GM12878 (cell line): Measurements from ENCODE around the gene HS3ST3A1. TPM values are rescaled to one million over a fixed set of nuclear protein-coding genes. Genes with fewer than 3 reads are reported as not detected.

Experiments
- ATAC-seq: fragments of 200-7000 bp; cut with Tn5 transposase; 3 replicates; pipeline ENCODE4 v1.9.1; 2020; ENCODE audit warnings: mild to moderate bottlenecking, moderate library complexity
- BruUV-seq: library from RNA; stranded (reverse); fragments of 400-500 nt; replicated peaks from 2 replicates; lab custom pipeline; 2021; lab: Mats Ljungman, UMichigan
- CTCF ChIA-PET: fragments of 300-600 bp; sonication (Branson Sonifier 250); formaldehyde crosslinking; extraction: SDS; loops from one replicate; lab custom pipeline; 2021; ENCODE audit warnings: inconsistent platforms; lab: Yijun Ruan, JAX
- POLR2A ChIA-PET: fragments of 350-600 bp; formaldehyde crosslinking; extraction: SDS; loops from one replicate; lab custom pipeline; 2021; ENCODE audit warnings: inconsistent platforms; lab: Charles Lee
- RAD21 ChIA-PET: fragments of 300-600 bp; sonication (Branson Sonifier 250); formaldehyde crosslinking; loops from one replicate; lab custom pipeline; 2023; ENCODE audit warnings: antibody characterized with exemption; ENCODE audit not compliant: unreplicated experiment; lab: Charles Lee
- SMC1A ChIA-PET: fragments of 300-600 bp; sonication (Branson Sonifier 250); formaldehyde crosslinking; loops from one replicate; lab custom pipeline; 2023; ENCODE audit not compliant: unreplicated experiment, uncharacterized antibody; lab: Charles Lee
- DNase-seq: peaks from one replicate; pipeline ENCODE4 v3.0.0-alpha.2; 2011; ENCODE audit warnings: low read depth, low spot score
- FAIRE-seq: peaks from 3 replicates; lab custom pipeline; 2011; peaks lifted over from hg19 to GRCh38; lab: Jason Lieb, UNC
- H2AFZ ChIP-seq: 2 replicates; pipeline ENCODE4 v1.6.0; 2011; ENCODE audit warnings: low read depth, low read length, control low read depth; ENCODE audit not compliant: control insufficient read depth
- H3K27ac ChIP-seq: 2 replicates; pipeline ENCODE4 v1.5.1; 2011; ENCODE audit warnings: control low read depth; ENCODE audit not compliant: control insufficient read depth, insufficient read depth
- H3K27me3 ChIP-seq, 2 experiments: replicated peaks in 1 of 2; 2 replicates each; pipeline versions ENCODE4 v1.6.0 to v1.6.1; 2011; ENCODE audit warnings: low read length in 1 of 2; ENCODE audit not compliant: control insufficient read depth in 2 of 2, insufficient read depth in 2 of 2
- H3K36me3 ChIP-seq, 2 experiments: 2 replicates each; pipeline ENCODE4 v1.5.1; 2011; ENCODE audit warnings: low read length in 1 of 2; ENCODE audit not compliant: control insufficient read depth in 2 of 2, insufficient read depth in 2 of 2
- H3K4me1 ChIP-seq: 2 replicates; pipeline ENCODE4 v1.6.1; 2011; ENCODE audit warnings: mild to moderate bottlenecking, low read length, moderate library complexity, mixed read lengths; ENCODE audit not compliant: control insufficient read depth, insufficient read depth
- H3K4me2 ChIP-seq: 2 replicates; pipeline ENCODE4 v1.6.0; 2011; ENCODE audit warnings: control low read depth; ENCODE audit not compliant: control insufficient read depth, insufficient read depth
- H3K4me3 ChIP-seq: fragments of 200-600 bp; sonication (generic); 2 replicates; pipeline ENCODE4 v1.5.1; 2016
- H3K79me2 ChIP-seq: 2 replicates; pipeline ENCODE4 v1.6.0; 2011; ENCODE audit warnings: low read length; ENCODE audit not compliant: control insufficient read depth, insufficient read depth
- H3K9ac ChIP-seq: 2 replicates; pipeline ENCODE4 v1.8.0; 2011; ENCODE audit warnings: low read length, control low read depth, mixed read lengths; ENCODE audit not compliant: control insufficient read depth, insufficient read depth
- H3K9me3 ChIP-seq: replicated peaks from 3 replicates; pipeline ENCODE4 v1.5.1; 2011; ENCODE audit warnings: mild to moderate bottlenecking, low read length; ENCODE audit not compliant: control insufficient read depth, insufficient read depth
- H4K20me1 ChIP-seq: 2 replicates; pipeline ENCODE4 v1.6.0; 2011; ENCODE audit not compliant: control insufficient read depth, insufficient read depth
- CBX3 ChIP-seq: fragments of 200-600 bp; sonication (generic); IDR thresholded peaks from 2 replicates; pipeline ENCODE4 v1.6.1; 2016; ENCODE audit warnings: low read depth, borderline replicate concordance
- EGR1 ChIP-seq, 2 experiments: IDR thresholded peaks; 1 replicate in 1 of 2; 2 replicates in 1 of 2; pipeline ENCODE4 v1.6.1; 2011 to 2012; ENCODE audit warnings: low read depth in 2 of 2, low read length in 2 of 2, borderline replicate concordance in 1 of 2, mild to moderate bottlenecking in 1 of 2, moderate library complexity in 1 of 2
- MEF2A ChIP-seq: IDR thresholded peaks from 2 replicates; pipeline ENCODE4 v1.6.1; 2011; ENCODE audit warnings: low read depth, mild to moderate bottlenecking, low read length, moderate library complexity; ENCODE audit not compliant: insufficient read depth
- MYC ChIP-seq: IDR thresholded peaks from 2 replicates; pipeline ENCODE4 v1.6.1; 2011; ENCODE audit warnings: mild to moderate bottlenecking, low read length, moderate library complexity, inconsistent platforms; ENCODE audit not compliant: insufficient read depth, insufficient replicate concordance, insufficient read length, severe bottlenecking
- NFYA ChIP-seq: IDR thresholded peaks from 2 replicates; pipeline ENCODE4 v1.6.1; 2011; ENCODE audit warnings: low read depth, mild to moderate bottlenecking, low read length, improper control_type of control experiment, borderline replicate concordance
- NR2C1 ChIP-seq: fragments of 450-650 bp; IDR thresholded peaks from 2 replicates; pipeline ENCODE4 v1.6.1; 2017; ENCODE audit warnings: antibody characterized with exemption, mild to moderate bottlenecking, moderate library complexity
- PML ChIP-seq: IDR thresholded peaks from 2 replicates; pipeline ENCODE4 v1.6.1; 2012; ENCODE audit warnings: low read length, inconsistent platforms
- RAD21 ChIP-seq: IDR thresholded peaks from 2 replicates; pipeline ENCODE4 v1.6.1; 2011; ENCODE audit warnings: mild to moderate bottlenecking, low read depth, low read length, moderate library complexity; ENCODE audit not compliant: insufficient read depth
- SP1 ChIP-seq: IDR thresholded peaks from one replicate; pipeline ENCODE4 v1.6.1; 2011; ENCODE audit warnings: low read depth, low read length
- ZNF24 ChIP-seq: fragments of 450-650 bp; IDR thresholded peaks from 2 replicates; pipeline ENCODE4 v1.6.1; 2017; ENCODE audit warnings: antibody characterized with exemption, mild to moderate bottlenecking
- WGBS: methylation state at CpG from one replicate; pipeline ENCODE4 v1.1.6; 2016; ENCODE audit warnings: low lambda C conversion rate; ENCODE audit not compliant: insufficient replicate concordance, insufficient coverage; ENCODE audit errors: missing lambda C conversion rate; 5-methylcytosine and 5-hydroxymethylcytosine counted together
- in situ Hi-C: fragments of 300-500 bp; cut with MboI; formaldehyde crosslinking; loops from 9 replicates; pipeline ENCODE4 v1.14.3; 2018; ENCODE audit warnings: mixed read lengths
- intact Hi-C: fragments of 100-400 bp; cut with micrococcal nuclease; formaldehyde crosslinking; loops from one replicate; pipeline ENCODE4 v1.14.2; 2022; ENCODE audit not compliant: unreplicated experiment
- polyA plus RNA-seq, 11 experiments: library from polyadenylated mRNA; depleted of rRNA in 4 of 11; unstranded in 6 of 11; stranded (reverse) in 5 of 11; fragments of >200 nt; fragmentation: Nextera tagmentation in 4 of 11; fragmentation: Illumina TruSeq in 1 of 11; extraction: Ambion mirVana in 4 of 11; extraction: Trizol in 1 of 11; gene quantifications; 1 replicate in 1 of 11; 2 replicates in 10 of 11; pipeline versions ENCODE4 v1.2.1 to v1.2.3, GENCODE V29; 2011 to 2016; ENCODE audit warnings: inconsistent platforms in 2 of 11, missing spikeins in 2 of 11, low read depth in 1 of 11
- total RNA-seq, 4 experiments: library from RNA; depleted of rRNA in 3 of 4; stranded (reverse); fragments of >200 nt in 3 of 4; fragmentation: Illumina TruSeq in 1 of 4; extraction: Trizol in 1 of 4; gene quantifications; 2 replicates each; pipeline versions ENCODE4 v1.2.1 to v1.2.3, GENCODE V29; 2013 to 2021
- TF ChIP-seq, protein P1 (sequence below): IDR thresholded peaks from 2 replicates; pipeline ENCODE4 v1.6.1; 2012; ENCODE audit warnings: mild to moderate bottlenecking, low read depth, low read length

HS3ST3A1 gene
- total and polyA plus RNA-seq, 10 of the 15 experiments (the other 5 are each of a cell fraction or from before 2014, with no cell fraction given): 0.24 to 0.26 TPM; not detected in 8

DNA sequence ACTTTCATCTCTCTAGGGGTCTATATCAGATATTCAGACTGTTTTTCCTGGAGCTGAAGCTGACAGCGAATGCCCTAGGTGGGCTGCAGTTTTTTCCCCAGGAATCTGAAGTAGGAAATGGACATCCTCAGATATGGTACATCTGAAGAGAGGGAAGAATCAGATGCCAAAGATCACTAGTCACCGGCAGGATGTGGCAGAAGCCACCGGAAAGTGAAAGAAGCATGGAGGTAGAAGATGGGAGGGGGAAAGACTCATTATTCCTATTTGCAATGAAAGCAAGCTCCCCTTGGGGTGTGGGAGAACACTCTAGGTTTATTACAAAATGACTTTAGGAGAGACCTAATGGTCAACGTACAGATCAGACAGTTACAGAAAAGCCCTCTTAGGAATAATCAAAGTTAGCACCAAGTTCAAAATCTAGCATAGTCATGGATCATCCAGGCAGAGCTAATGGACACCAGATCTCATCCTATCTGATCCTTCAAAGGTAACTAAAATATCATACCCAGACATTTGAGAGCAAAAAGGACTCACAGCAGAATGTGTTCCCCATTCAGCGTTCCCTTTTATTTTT is 110.7 kb downstream of the HS3ST3A1 start:
- ChIA-PET POLR2A (no interaction called here), RAD21 (interaction anchor here (0.7 to 0.9 kb wide), 2 partner anchors 32 to 131 kb away, joined by 3 read pairs; no protein-coding TSS in a partner anchor), SMC1A (interaction anchor here (1.1 to 4.2 kb wide), 3 partner anchors 9 to 30 kb away, joined by 4 to 30 read pairs (median 4); no protein-coding TSS in a partner anchor), CTCF (no interaction called here)
- intact Hi-C loops (no loop called here), in situ Hi-C loops (no loop called here)
- ATAC-seq: no peak
- WGBS: 49% methylated on average over 5 of the region's 5 CpGs
- H3K9ac ChIP-seq: no peak overlapping the region
- TF ChIP-seq RAD21: no peak
- no peak for TF ChIP-seq NR2C1
- TF ChIP-seq NFYA: no peak
- TF ChIP-seq CBX3: no peak
- TF ChIP-seq SP1: no peak
- TF ChIP-seq PML: no peak
- TF ChIP-seq MYC: no peak
- TF ChIP-seq EGR1 (IDR thresholded peaks at IDR 0.05; ENCODE audit: borderline replicate concordance in 1 of 2, low read depth in 2 of 2, low read length in 2 of 2): no peak
- no peak for TF ChIP-seq MEF2A
- TF ChIP-seq, protein P1, sequence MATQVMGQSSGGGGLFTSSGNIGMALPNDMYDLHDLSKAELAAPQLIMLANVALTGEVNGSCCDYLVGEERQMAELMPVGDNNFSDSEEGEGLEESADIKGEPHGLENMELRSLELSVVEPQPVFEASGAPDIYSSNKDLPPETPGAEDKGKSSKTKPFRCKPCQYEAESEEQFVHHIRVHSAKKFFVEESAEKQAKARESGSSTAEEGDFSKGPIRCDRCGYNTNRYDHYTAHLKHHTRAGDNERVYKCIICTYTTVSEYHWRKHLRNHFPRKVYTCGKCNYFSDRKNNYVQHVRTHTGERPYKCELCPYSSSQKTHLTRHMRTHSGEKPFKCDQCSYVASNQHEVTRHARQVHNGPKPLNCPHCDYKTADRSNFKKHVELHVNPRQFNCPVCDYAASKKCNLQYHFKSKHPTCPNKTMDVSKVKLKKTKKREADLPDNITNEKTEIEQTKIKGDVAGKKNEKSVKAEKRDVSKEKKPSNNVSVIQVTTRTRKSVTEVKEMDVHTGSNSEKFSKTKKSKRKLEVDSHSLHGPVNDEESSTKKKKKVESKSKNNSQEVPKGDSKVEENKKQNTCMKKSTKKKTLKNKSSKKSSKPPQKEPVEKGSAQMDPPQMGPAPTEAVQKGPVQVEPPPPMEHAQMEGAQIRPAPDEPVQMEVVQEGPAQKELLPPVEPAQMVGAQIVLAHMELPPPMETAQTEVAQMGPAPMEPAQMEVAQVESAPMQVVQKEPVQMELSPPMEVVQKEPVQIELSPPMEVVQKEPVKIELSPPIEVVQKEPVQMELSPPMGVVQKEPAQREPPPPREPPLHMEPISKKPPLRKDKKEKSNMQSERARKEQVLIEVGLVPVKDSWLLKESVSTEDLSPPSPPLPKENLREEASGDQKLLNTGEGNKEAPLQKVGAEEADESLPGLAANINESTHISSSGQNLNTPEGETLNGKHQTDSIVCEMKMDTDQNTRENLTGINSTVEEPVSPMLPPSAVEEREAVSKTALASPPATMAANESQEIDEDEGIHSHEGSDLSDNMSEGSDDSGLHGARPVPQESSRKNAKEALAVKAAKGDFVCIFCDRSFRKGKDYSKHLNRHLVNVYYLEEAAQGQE: no peak
- TF ChIP-seq ZNF24: no peak
- H3K36me3 ChIP-seq: no peaks in the 10 kb centered on the region
- H3K4me1 ChIP-seq: no peaks in the 10 kb centered on the region
- FAIRE-seq: no peak
- no peaks in the 10 kb centered on the region for H3K79me2 ChIP-seq
- H4K20me1 ChIP-seq: no peaks in the 10 kb centered on the region
- H3K9me3 ChIP-seq: no peaks in the 10 kb centered on the region; the same call in 2 of the 3 replicates
- no peaks in the 10 kb centered on the region for H3K27me3 ChIP-seq
- DNase-seq: no peak
- no peak overlapping the region for H3K27ac ChIP-seq
- H2AFZ ChIP-seq: no peak overlapping the region
- no peak overlapping the region for H3K4me3 ChIP-seq
- no TSS peak for BruUV-seq
- H3K4me2 ChIP-seq: no peak overlapping the region
